ENCODE measurements around the gene ID1.
"Not testable (repeated sequence)": the region's sequence is repeated elsewhere in the genome, so short reads cannot be mapped to it uniquely, and the experiment has no call there.

Gene ID1

DNA sequence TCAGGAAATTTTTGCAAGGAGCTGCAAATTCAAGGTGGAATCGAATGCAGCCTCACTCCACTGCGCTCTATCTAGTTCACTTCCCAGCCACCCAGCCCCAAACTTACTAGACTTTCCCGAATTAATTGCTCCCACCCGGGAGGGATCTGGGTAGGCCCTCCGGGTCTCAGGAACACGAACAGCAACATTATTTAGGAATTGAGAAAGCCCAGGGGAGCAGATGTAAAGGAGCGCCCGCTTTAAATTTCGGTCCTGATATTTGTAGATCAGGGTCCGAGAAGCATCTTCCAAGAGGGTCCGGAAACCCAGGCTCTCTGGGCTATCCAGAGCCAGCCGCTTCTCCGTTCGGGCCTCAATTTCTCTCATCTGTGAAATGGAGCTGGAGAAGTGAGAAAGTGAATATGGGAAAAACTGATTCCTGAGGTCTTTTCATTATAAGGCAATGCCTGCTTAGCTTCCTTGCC, 490 bp upstream of the ID1 start:
- no peaks in the 10 kb centered on the region for H3K27me3 ChIP-seq (ENCODE audit: low read depth, low read length)
- peak overlapping the region; percentile 88 for H3K27ac ChIP-seq (ENCODE audit: low read length)
- peak overlapping the region; percentile 77 to 83 for H3K4me3 ChIP-seq (ENCODE audit: low read depth in 1 of 2, low read length in 2 of 2)
- H3K4me1 ChIP-seq (ENCODE audit: control insufficient read depth in 1 of 2, insufficient read depth in 2 of 2, low read length in 2 of 2): peaks cover 5 to 17% of the 10 kb centered on the region in 2 donors
- H3K36me3 ChIP-seq (ENCODE audit: control insufficient read depth in 1 of 2, insufficient read depth in 2 of 2, low read length in 2 of 2): no peaks in the 10 kb centered on the region
- no peaks in the 10 kb centered on the region for H3K9me3 ChIP-seq (ENCODE audit: control insufficient read depth in 1 of 2, low read length in 2 of 2)

GRCh38 chr20:31605902-31606803, 1.1 kb downstream of the ID1 start:
- Histone ChIP-seq H3K27me3 (ENCODE audit: low read depth, low read length) (no peaks in the 10 kb centered on the region), H3K36me3 (ENCODE audit: control insufficient read depth in 1 of 2, insufficient read depth in 2 of 2, low read length in 2 of 2) (no peaks in the 10 kb centered on the region), H3K4me3 (ENCODE audit: low read depth in 1 of 2, low read length in 2 of 2) (peak overlapping the region; percentile 77 to 83), H3K4me1 (ENCODE audit: control insufficient read depth in 1 of 2, insufficient read depth in 2 of 2, low read length in 2 of 2) (peaks cover 5 to 17% of the 10 kb centered on the region in 2 donors), H3K9me3 (ENCODE audit: control insufficient read depth in 1 of 2, low read length in 2 of 2) (no peaks in the 10 kb centered on the region), H3K27ac (ENCODE audit: low read length) (peak overlapping the region; percentile 89)

DNA sequence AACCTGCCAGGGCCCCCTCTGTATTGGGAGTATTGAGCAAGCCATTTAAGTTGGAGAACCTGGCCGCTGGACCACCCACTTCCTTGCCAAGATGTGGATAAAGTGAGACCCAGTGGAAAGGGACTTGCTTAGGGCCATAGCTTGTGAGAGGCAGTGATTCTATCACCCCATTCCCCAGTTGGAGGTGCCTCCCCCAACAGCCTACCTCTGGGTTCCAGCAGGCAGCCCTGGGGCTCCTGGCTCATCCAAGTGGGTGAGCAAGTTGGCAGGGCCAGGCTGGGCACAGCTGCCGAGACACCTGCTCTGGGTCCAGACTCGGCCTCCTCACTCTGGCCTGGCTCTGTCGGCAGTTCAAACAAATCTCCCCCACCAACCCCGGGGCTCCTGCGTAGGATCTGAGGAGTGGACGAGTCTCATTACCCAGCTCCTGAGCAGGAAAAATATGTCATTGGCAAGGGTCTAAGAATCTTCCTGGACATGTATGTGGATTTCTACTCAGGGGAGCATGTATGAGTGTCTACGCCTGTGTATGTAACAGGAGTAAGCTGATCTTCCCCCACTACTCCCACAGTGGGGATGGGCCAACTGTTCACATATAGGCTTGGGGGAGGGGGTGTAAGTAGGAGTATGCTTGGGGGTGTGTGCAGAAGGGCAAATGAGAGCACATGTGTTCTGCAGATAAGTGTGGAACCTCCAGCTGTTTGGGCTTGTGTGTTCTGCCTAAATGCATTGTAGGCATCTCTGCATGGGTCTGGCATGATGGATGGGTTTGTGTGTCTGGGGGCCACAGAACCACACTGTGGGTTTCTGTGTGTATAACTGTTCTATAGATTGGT, 1.9 kb downstream of the ID1 start:
- Histone ChIP-seq H3K4me1 (ENCODE audit: control insufficient read depth in 1 of 2, insufficient read depth in 2 of 2, low read length in 2 of 2) (peaks cover 5 to 17% of the 10 kb centered on the region in 2 donors), H3K36me3 (ENCODE audit: control insufficient read depth in 1 of 2, insufficient read depth in 2 of 2, low read length in 2 of 2) (no peaks in the 10 kb centered on the region), H3K27ac (ENCODE audit: low read length) (peak overlapping the region; percentile 89), H3K4me3 (ENCODE audit: low read depth in 1 of 2, low read length in 2 of 2) (peak overlapping the region; percentile 77 to 83), H3K27me3 (ENCODE audit: low read depth, low read length) (no peaks in the 10 kb centered on the region), H3K9me3 (ENCODE audit: control insufficient read depth in 1 of 2, low read length in 2 of 2) (no peaks in the 10 kb centered on the region)

GRCh38 chr20:31607640-31608250, 2.7 kb downstream of the ID1 start:
- peaks cover 5 to 20% of the 10 kb centered on the region in 2 donors for H3K4me1 ChIP-seq (ENCODE audit: control insufficient read depth in 1 of 2, insufficient read depth in 2 of 2, low read length in 2 of 2)
- peak overlapping the region; percentile 89 for H3K27ac ChIP-seq (ENCODE audit: low read length)
- H3K27me3 ChIP-seq (ENCODE audit: low read depth, low read length): no peaks in the 10 kb centered on the region
- peak overlapping the region; percentile 37 to 77 for H3K4me3 ChIP-seq (ENCODE audit: low read depth in 1 of 2, low read length in 2 of 2)
- H3K9me3 ChIP-seq (ENCODE audit: control insufficient read depth in 1 of 2, low read length in 2 of 2): no peaks in the 10 kb centered on the region
- H3K36me3 ChIP-seq (ENCODE audit: control insufficient read depth in 1 of 2, insufficient read depth in 2 of 2, low read length in 2 of 2): no peaks in the 10 kb centered on the region

DNA sequence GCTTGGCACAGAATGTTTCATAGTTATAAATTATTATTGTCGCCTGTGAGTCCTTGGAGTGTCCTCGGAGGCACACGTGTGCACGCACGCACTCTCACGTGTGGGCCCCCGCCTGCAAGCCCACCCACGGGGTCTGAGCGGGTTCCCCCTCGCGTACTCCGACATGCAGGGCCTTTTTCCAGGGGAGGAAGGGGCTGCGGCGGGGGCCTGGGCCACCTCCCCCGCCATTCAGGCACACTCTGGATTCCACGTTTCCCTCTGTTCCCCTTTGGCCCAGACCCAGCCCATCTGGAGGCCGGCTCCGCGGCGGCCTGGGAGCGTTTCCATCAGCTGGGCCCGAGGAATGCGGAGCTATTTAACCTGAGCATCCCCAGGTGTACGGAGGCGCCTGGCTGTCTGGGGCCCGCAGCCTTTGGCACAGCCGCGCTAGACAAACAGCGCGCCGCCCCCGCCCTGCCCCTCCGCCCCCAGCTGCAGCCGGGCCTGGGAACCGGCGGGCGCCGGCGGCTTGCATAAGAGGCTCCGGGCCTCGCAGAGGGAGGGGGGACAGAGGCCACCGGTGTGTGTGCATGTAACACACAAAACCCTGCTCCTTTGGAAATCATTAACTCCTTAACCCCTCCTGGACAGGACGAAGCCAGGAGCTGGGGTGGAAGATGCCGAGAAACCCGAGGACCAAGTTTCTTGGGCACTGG, 3.3 kb downstream of the ID1 start:
- Histone ChIP-seq H3K27ac (ENCODE audit: low read length) (peak overlapping the region; percentile 89), H3K4me1 (ENCODE audit: control insufficient read depth in 1 of 2, insufficient read depth in 2 of 2, low read length in 2 of 2) (peaks cover 5 to 21% of the 10 kb centered on the region in 2 donors), H3K27me3 (ENCODE audit: low read depth, low read length) (no peaks in the 10 kb centered on the region), H3K4me3 (ENCODE audit: low read depth in 1 of 2, low read length in 2 of 2) (peak overlapping the region; percentile 37 to 77), H3K9me3 (ENCODE audit: control insufficient read depth in 1 of 2, low read length in 2 of 2) (no peaks in the 10 kb centered on the region), H3K36me3 (ENCODE audit: control insufficient read depth in 1 of 2, insufficient read depth in 2 of 2, low read length in 2 of 2) (no peaks in the 10 kb centered on the region)

GRCh38 chr20:31612271-31612640, 7.2 kb downstream of the ID1 start:
- peaks cover 5 to 10% of the 10 kb centered on the region in 2 donors for H3K4me1 ChIP-seq (ENCODE audit: control insufficient read depth in 1 of 2, insufficient read depth in 2 of 2, low read length in 2 of 2)
- H3K27me3 ChIP-seq (ENCODE audit: low read depth, low read length); H3K36me3 ChIP-seq (ENCODE audit: control insufficient read depth in 1 of 2, insufficient read depth in 2 of 2, low read length in 2 of 2); H3K4me3 ChIP-seq (ENCODE audit: low read depth in 1 of 2, low read length in 2 of 2); H3K27ac ChIP-seq (ENCODE audit: low read length); H3K9me3 ChIP-seq (ENCODE audit: control insufficient read depth in 1 of 2, low read length in 2 of 2): not testable (repeated sequence)

- Histone ChIP-seq H3K36me3 (ENCODE audit: control insufficient read depth in 1 of 2, insufficient read depth in 2 of 2, low read length in 2 of 2) (no peaks in the 10 kb centered on the region), H3K4me1 (ENCODE audit: control insufficient read depth in 1 of 2, insufficient read depth in 2 of 2, low read length in 2 of 2) (peaks cover 0 to 3% of the 10 kb centered on the region in 2 donors), H3K4me3 (ENCODE audit: low read depth in 1 of 2, low read length in 2 of 2) (no peak overlapping the region), H3K27ac (ENCODE audit: low read length) (no peak overlapping the region), H3K27me3 (ENCODE audit: low read depth, low read length) (no peaks in the 10 kb centered on the region), H3K9me3 (ENCODE audit: control insufficient read depth in 1 of 2, low read length in 2 of 2) (no peaks in the 10 kb centered on the region)
Measured at GRCh38 chr20:31615416-31615815, 10.3 kb downstream of the ID1 start.

DNA sequence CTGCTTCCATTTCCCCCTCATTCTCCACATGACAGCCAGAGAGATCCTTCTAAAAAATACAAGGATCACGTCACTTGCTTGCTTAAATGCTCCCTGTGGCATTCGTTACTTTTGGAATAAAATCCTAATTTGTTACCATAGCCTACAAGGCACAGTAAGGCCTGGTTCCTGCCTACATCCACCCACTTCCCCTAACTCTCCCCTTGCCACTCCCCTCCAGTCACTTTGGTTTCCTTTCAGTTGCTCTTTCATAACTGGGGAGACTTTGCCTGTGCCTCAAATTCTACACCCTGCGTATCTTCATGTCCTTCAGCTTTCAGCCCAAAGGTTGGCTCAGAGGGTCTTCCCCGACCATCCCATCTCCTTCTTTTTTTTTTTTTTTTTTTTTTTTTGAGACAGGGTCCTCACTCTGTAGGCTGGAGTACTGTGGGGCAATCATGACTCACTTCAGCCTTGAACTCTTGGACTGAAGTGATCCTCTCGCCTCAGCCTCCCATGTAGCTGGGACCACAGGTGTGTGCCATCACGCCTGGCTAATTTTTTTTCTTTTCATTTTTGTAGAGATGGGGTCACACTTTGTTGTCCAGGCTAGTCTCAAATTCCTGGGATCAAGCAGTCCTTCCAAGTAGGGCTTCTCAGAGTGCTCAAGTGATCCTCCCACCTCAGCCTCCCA, 12.5 kb downstream of the ID1 start:
- Histone ChIP-seq H3K4me1 (ENCODE audit: control insufficient read depth in 1 of 2, insufficient read depth in 2 of 2, low read length in 2 of 2) (peaks cover 0 to 2% of the 10 kb centered on the region in 2 donors), H3K27ac (ENCODE audit: low read length) (no peak overlapping the region), H3K9me3 (ENCODE audit: control insufficient read depth in 1 of 2, low read length in 2 of 2) (no peaks in the 10 kb centered on the region), H3K27me3 (ENCODE audit: low read depth, low read length) (no peaks in the 10 kb centered on the region), H3K4me3 (ENCODE audit: low read depth in 1 of 2, low read length in 2 of 2) (no peak overlapping the region), H3K36me3 (ENCODE audit: control insufficient read depth in 1 of 2, insufficient read depth in 2 of 2, low read length in 2 of 2) (no peaks in the 10 kb centered on the region)

GRCh38 chr20:31620246-31620645, 15.2 kb downstream of the ID1 start:
- no peak overlapping the region for H3K4me3 ChIP-seq (ENCODE audit: low read depth in 1 of 2, low read length in 2 of 2)
- H3K9me3 ChIP-seq (ENCODE audit: control insufficient read depth in 1 of 2, low read length in 2 of 2): no peaks in the 10 kb centered on the region
- H3K36me3 ChIP-seq (ENCODE audit: control insufficient read depth in 1 of 2, insufficient read depth in 2 of 2, low read length in 2 of 2): no peaks in the 10 kb centered on the region
- no peak overlapping the region for H3K27ac ChIP-seq (ENCODE audit: low read length)
- H3K4me1 ChIP-seq (ENCODE audit: control insufficient read depth in 1 of 2, insufficient read depth in 2 of 2, low read length in 2 of 2): no peaks in the 10 kb centered on the region
- no peaks in the 10 kb centered on the region for H3K27me3 ChIP-seq (ENCODE audit: low read depth, low read length)

- not testable (repeated sequence) for H3K4me3 ChIP-seq (ENCODE audit: low read depth in 1 of 2, low read length in 2 of 2); H3K9me3 ChIP-seq (ENCODE audit: control insufficient read depth in 1 of 2, low read length in 2 of 2); H3K27me3 ChIP-seq (ENCODE audit: low read depth, low read length); H3K27ac ChIP-seq (ENCODE audit: low read length); H3K36me3 ChIP-seq (ENCODE audit: control insufficient read depth in 1 of 2, insufficient read depth in 2 of 2, low read length in 2 of 2); H3K4me1 ChIP-seq (ENCODE audit: control insufficient read depth in 1 of 2, insufficient read depth in 2 of 2, low read length in 2 of 2)
Measured at GRCh38 chr20:31623123-31623505, 18.0 kb downstream of the ID1 start.

All from muscle layer of duodenum (tissue), 2 donors.